GM12878 (cell line): ENCODE measurements around the gene MYLIP. TPM values are rescaled to one million over a fixed set of nuclear protein-coding genes. Genes with fewer than 3 reads are reported as not detected.

Experiments
- MYC ChIP-seq: IDR thresholded peaks from 2 replicates; pipeline ENCODE4 v1.6.1; 2011; ENCODE audit warnings: mild to moderate bottlenecking, low read length, moderate library complexity, inconsistent platforms; ENCODE audit not compliant: insufficient read depth, insufficient replicate concordance, insufficient read length, severe bottlenecking
- microRNA-seq: library from miRNA; unstranded; fragments of <30 nt; microRNA quantifications from one replicate; pipeline ENCODE4, GENCODE V29; 2018
- polyA plus RNA-seq, 11 experiments: library from polyadenylated mRNA; depleted of rRNA in 4 of 11; unstranded in 6 of 11; stranded (reverse) in 5 of 11; fragments of >200 nt; fragmentation: Nextera tagmentation in 4 of 11; fragmentation: Illumina TruSeq in 1 of 11; extraction: Ambion mirVana in 4 of 11; extraction: Trizol in 1 of 11; gene quantifications; 1 replicate in 1 of 11; 2 replicates in 10 of 11; pipeline versions ENCODE4 v1.2.1 to v1.2.3, GENCODE V29; 2011 to 2016; ENCODE audit warnings: inconsistent platforms in 2 of 11, missing spikeins in 2 of 11, low read depth in 1 of 11
- small RNA-seq: library from RNA; depleted of rRNA; stranded (forward); fragments of <200 nt; gene quantifications from one replicate; pipeline ENCODE3, GENCODE V24; 2014
- total RNA-seq, 4 experiments: library from RNA; depleted of rRNA in 3 of 4; stranded (reverse); fragments of >200 nt in 3 of 4; fragmentation: Illumina TruSeq in 1 of 4; extraction: Trizol in 1 of 4; gene quantifications; 2 replicates each; pipeline versions ENCODE4 v1.2.1 to v1.2.3, GENCODE V29; 2013 to 2021

MYLIP gene
- total and polyA plus RNA-seq, 10 of the 15 experiments (the other 5 are each of a cell fraction or from before 2014, with no cell fraction given), result 5.3 to 123 (median 12.5) TPM

DNA sequence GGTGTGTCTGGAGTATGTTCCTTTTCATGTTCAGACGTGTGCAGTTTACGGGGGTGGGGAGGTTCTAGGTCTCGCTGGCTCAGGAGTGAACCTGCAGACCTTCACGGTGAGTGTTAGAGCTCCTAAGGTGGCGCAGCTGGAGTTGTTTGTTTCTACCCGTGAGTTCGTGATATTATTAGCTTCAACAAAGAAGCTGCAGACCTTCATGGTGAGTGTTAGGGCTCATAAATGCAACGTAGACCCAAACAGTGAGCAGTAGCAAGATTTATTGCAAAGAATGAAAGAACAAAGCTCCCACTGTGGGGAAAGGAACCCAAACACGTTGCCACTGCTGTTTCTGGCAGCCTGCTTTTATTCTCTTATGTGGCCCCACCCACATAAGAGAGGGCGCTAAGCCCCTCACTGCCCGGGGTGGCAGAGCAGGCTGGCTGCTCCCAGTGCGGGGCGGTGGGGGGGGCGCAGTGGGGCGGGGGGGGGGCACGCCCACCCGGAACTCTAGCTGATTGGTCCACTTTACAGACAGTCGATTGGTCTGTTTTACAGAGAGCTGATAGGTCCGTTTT, 68.2 kb downstream of the MYLIP start (continued):
- no peak for TF ChIP-seq MYC

Small RNA genes lying within 50 kb of the gene (microRNA-seq; reads per million reads assigned to microRNA genes)
- 0.75 reads per million for gene MIR4639

Small RNA genes lying within 50 kb of the gene (small RNA-seq; reads per million reads assigned to genes)
- not detected for gene MIR4639

Other genes starting within 250 kb of the MYLIP start
- gene GMPR, start 109.5 kb downstream of the MYLIP start, total RNA-seq (2014; rRNA removed), result 0.22 and 0.62 TPM in 2 replicates
- gene GMPR, start 109.5 kb downstream of the MYLIP start, total RNA-seq (2014; rRNA removed; fragmentation: Illumina TruSeq; extraction: Trizol), result 0.18 and 0.23 TPM in 2 replicates
- 0.67 and 1.1 TPM in 2 replicates for gene GMPR, start 109.5 kb downstream of the MYLIP start, total RNA-seq (2021)
- gene GMPR, start 109.5 kb downstream of the MYLIP start, polyA plus RNA-seq (2011; rRNA removed), result 0.78 and 1.8 TPM in 2 replicates
- gene GMPR, start 109.5 kb downstream of the MYLIP start, polyA plus RNA-seq (2014; fragmentation: Illumina TruSeq; extraction: Trizol), result 0.78 and 0.84 TPM in 2 replicates
- under 1 TPM in 1 of 2 experiments, not detected in 1; 0.49 TPM for gene GMPR, start 109.5 kb downstream of the MYLIP start, polyA plus RNA-seq (2014; fragmentation: Nextera tagmentation; extraction: Ambion mirVana)
- gene GMPR, start 109.5 kb downstream of the MYLIP start, polyA plus RNA-seq (2014; rRNA removed), result 0.32 and 0.55 TPM in 2 replicates
- gene GMPR, start 109.5 kb downstream of the MYLIP start, polyA plus RNA-seq (2016; fragmentation: Nextera tagmentation; extraction: Ambion mirVana), result under 1 TPM; 0.15 to 0.24 TPM